WERI-Rb-1 (cell line): Measurements from ENCODE around the gene TRIL.

ENCODE experiments used
- DNase-seq: peaks from one replicate; pipeline ENCODE4 v3.0.0-alpha.2; 2020
- H3K27ac ChIP-seq: fragments of 250-450 bp; sonication (Bioruptor Pico); 2 replicates; pipeline ENCODE4 v1.5.1; 2020; ENCODE audit warnings: mild to moderate bottlenecking, moderate library complexity
- H3K27me3 ChIP-seq: fragments of 250-450 bp; sonication (Bioruptor Pico); 2 replicates; pipeline ENCODE4 v1.5.1; 2021; ENCODE audit warnings: mild to moderate bottlenecking, low read depth, moderate library complexity; ENCODE audit not compliant: insufficient read depth, severe bottlenecking
- H3K36me3 ChIP-seq: fragments of 250-450 bp; sonication (Bioruptor Pico); 2 replicates; pipeline ENCODE4 v1.5.1; 2020; ENCODE audit warnings: mild to moderate bottlenecking, moderate library complexity
- H3K4me3 ChIP-seq: 2 replicates; pipeline ENCODE4 v1.5.1; 2011; ENCODE audit warnings: low read depth, mild to moderate bottlenecking, control low read depth, low read length
- H3K9me3 ChIP-seq: fragments of 250-450 bp; sonication (Bioruptor Pico); 2 replicates; pipeline ENCODE4 v1.5.1; 2021; ENCODE audit warnings: mild to moderate bottlenecking, moderate library complexity; ENCODE audit not compliant: severe bottlenecking
- TF ChIP-seq, protein P1 (sequence below): IDR thresholded peaks from 2 replicates; pipeline ENCODE4 v1.5.1; 2011; ENCODE audit warnings: low read depth, mild to moderate bottlenecking, control low read depth, inconsistent platforms, low read length

The TRIL gene, protein sequence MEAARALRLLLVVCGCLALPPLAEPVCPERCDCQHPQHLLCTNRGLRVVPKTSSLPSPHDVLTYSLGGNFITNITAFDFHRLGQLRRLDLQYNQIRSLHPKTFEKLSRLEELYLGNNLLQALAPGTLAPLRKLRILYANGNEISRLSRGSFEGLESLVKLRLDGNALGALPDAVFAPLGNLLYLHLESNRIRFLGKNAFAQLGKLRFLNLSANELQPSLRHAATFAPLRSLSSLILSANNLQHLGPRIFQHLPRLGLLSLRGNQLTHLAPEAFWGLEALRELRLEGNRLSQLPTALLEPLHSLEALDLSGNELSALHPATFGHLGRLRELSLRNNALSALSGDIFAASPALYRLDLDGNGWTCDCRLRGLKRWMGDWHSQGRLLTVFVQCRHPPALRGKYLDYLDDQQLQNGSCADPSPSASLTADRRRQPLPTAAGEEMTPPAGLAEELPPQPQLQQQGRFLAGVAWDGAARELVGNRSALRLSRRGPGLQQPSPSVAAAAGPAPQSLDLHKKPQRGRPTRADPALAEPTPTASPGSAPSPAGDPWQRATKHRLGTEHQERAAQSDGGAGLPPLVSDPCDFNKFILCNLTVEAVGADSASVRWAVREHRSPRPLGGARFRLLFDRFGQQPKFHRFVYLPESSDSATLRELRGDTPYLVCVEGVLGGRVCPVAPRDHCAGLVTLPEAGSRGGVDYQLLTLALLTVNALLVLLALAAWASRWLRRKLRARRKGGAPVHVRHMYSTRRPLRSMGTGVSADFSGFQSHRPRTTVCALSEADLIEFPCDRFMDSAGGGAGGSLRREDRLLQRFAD

DNA sequence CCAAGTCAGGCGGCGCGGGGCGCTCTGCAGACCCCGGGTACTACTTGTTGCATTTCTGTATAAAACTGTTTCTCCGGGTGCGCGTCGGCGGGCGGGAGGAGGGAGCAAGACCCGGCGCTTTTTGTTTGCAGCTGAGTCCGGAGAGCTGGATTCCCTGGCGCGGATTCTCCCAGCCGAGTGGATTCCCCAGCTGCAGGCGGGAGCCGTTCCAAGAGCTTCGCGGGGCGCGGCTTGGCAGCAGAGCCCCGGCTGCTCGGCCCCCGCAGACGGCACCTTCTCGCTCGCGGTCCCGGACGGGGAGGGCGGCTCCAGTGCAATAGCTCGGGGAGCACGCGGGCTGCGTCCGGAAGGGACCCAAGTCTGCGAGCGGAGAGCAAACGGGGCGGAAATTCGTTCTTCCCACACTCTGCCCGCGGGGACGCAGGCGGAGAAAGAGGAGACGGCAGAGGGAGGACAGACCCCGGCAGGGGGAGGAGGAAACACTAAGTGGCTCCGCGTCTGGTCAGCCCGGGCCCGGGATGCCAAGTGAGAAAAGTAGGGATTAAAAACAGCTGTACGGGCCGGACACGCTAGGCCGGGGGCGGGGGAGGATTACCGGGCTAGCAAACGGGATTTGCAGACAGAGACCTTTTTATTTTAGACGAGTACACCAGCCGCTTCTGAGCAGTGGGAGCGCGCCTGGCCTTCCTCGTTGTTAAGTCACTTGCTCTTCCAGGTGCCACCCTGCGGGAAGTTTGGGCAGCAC, at the start of gene TRIL:
TSS of gene TRIL (minus strand) at position 96 of the 745 bp plus-strand sequence. CDS start 284 bp downstream, outside the sequence.
- peak within 1 kb of the TSS; percentile 17 for H3K4me3 ChIP-seq
- TF ChIP-seq, protein P1, sequence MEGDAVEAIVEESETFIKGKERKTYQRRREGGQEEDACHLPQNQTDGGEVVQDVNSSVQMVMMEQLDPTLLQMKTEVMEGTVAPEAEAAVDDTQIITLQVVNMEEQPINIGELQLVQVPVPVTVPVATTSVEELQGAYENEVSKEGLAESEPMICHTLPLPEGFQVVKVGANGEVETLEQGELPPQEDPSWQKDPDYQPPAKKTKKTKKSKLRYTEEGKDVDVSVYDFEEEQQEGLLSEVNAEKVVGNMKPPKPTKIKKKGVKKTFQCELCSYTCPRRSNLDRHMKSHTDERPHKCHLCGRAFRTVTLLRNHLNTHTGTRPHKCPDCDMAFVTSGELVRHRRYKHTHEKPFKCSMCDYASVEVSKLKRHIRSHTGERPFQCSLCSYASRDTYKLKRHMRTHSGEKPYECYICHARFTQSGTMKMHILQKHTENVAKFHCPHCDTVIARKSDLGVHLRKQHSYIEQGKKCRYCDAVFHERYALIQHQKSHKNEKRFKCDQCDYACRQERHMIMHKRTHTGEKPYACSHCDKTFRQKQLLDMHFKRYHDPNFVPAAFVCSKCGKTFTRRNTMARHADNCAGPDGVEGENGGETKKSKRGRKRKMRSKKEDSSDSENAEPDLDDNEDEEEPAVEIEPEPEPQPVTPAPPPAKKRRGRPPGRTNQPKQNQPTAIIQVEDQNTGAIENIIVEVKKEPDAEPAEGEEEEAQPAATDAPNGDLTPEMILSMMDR = no peak
- peaks cover 89% of the 10 kb centered on the region for H3K27me3 ChIP-seq
- no peak within 1 kb of the TSS for H3K27ac ChIP-seq
- no peaks in the 10 kb centered on the region for H3K9me3 ChIP-seq
- H3K36me3 ChIP-seq = no peaks in the 10 kb centered on the region
- peak; percentile 83 for DNase-seq

DNA sequence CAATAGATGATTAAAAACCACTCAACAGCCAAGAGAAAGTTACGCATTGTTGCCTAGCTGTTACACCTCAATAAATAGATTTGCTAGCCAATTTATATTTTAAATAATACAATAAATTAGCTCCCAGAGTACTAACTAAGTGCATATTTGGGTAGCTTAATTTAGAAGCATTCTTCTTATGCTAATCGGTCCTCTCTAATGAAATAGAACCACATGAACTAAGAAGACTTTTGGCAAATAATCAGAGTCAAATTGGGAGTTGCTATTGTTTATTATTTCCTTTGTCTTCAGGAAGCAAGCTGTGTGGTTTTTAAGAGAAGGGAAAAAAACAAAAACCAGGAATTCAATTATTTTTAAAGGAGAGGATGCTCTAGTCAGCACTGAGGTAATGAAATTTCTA, 49.0 kb upstream of the TRIL start:
- no peak for DNase-seq
- no peak overlapping the region for H3K27ac ChIP-seq
- TF ChIP-seq, protein P1 = no peak
- no peak overlapping the region for H3K4me3 ChIP-seq
- no peaks in the 10 kb centered on the region for H3K36me3 ChIP-seq
- peaks cover 48% of the 10 kb centered on the region for H3K27me3 ChIP-seq
- no peaks in the 10 kb centered on the region for H3K9me3 ChIP-seq

DNA sequence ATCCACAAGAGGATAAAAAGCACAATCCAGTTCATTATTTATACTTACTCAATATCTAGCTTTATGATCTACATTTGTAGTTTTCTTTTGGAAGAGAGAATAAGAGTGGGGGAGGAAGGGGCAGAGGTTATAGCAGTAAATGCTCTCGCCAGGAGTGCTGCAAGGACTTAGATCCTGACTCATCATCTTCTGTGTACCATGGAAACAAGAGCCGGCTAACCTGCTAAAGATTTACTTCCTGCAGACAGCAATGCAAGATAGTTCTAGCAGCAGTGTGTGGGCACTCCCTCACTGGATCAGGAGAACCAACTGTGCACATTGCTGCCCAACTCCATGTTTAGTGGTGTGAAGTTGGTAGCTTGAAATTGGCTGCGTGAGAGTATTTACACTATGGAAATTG, 47.7 kb upstream of the TRIL start:
- Histone ChIP-seq H3K27me3 (peaks cover 46% of the 10 kb centered on the region), H3K36me3 (no peaks in the 10 kb centered on the region), H3K9me3 (no peaks in the 10 kb centered on the region), H3K27ac (no peak overlapping the region), H3K4me3 (no peak overlapping the region)
- DNase-seq = no peak
- TF ChIP-seq, protein P1 = no peak

DNA sequence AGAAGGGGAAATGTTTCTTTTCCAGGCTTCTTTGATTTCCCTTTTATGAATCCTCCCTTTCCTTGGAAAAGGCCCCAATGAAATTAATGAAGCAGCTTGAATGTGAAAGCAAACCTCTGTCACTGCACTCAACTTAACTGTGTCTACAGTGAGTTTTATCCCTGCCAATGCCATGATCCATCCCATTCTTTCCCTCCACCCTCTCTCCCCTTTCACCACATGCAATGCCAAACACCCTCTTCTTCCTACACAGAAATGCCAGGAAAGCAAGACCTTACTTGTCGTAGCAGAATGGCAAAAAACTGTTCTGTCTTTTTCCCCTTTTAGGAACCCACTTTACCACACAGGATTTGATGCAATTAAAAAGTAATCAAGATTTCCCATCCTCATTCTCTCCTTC, 47.3 kb upstream of the TRIL start:
- Histone ChIP-seq H3K27ac (no peak overlapping the region), H3K27me3 (peaks cover 46% of the 10 kb centered on the region), H3K36me3 (no peaks in the 10 kb centered on the region), H3K9me3 (no peaks in the 10 kb centered on the region), H3K4me3 (no peak overlapping the region)
- TF ChIP-seq, protein P1 = no peak
- DNase-seq = no peak

DNA sequence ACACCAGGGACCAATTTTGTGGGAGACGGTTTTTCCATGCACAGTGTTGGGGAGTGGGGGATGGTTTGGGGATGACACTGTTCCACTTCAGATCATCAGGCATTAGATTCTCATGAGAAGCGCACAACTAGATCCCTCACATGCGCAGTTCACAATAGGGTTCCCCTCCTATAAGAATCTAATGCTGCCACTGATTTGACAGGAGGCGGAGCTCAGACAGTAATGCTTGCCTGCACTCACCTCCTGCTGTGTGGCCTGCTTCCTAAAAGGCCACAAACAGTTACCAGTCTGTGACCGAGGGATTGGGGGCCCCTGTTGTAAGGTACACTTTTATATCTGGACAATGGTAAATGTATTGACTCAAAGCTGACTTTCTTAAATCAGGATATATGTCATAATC, 45.6 kb upstream of the TRIL start:
- Histone ChIP-seq H3K9me3 (no peaks in the 10 kb centered on the region), H3K27me3 (peaks cover 54% of the 10 kb centered on the region), H3K4me3 (no peak overlapping the region), H3K36me3 (no peaks in the 10 kb centered on the region), H3K27ac (no peak overlapping the region)
- TF ChIP-seq, protein P1 = no peak
- DNase-seq = no peak
